Muscle layer of duodenum (tissue), 2 donors: ENCODE measurements around the gene AFF3.

Source experiments
- H3K27ac ChIP-seq: one replicate; pipeline ENCODE4 v1.7.0; 2013; ENCODE audit warnings: mild to moderate bottlenecking, low read length
- H3K27me3 ChIP-seq: one replicate; pipeline ENCODE4 v1.7.0; 2013; ENCODE audit warnings: low read depth, mild to moderate bottlenecking, control low read depth, low read length
- H3K36me3 ChIP-seq, 2 donors: one replicate each; pipeline ENCODE4 v1.7.0; 2013; ENCODE audit warnings: low read length in 2 of 2, control low read depth in 1 of 2, mild to moderate bottlenecking in 1 of 2; ENCODE audit not compliant: insufficient read depth in 2 of 2, control insufficient read depth in 1 of 2
- H3K4me1 ChIP-seq, 2 donors: one replicate each; pipeline ENCODE4 v1.7.0; 2013; ENCODE audit warnings: low read length in 2 of 2, mild to moderate bottlenecking in 2 of 2, control low read depth in 1 of 2, moderate library complexity in 1 of 2; ENCODE audit not compliant: insufficient read depth in 2 of 2, control insufficient read depth in 1 of 2
- H3K4me3 ChIP-seq, 2 donors: one replicate each; pipeline ENCODE4 v1.7.0; 2013; ENCODE audit warnings: low read length in 2 of 2, low read depth in 1 of 2, mild to moderate bottlenecking in 1 of 2
- H3K9me3 ChIP-seq, 2 donors: one replicate each; pipeline ENCODE4 v1.7.0; 2013; ENCODE audit warnings: low read length in 2 of 2, control low read depth in 1 of 2, mild to moderate bottlenecking in 1 of 2; ENCODE audit not compliant: control insufficient read depth in 1 of 2
- donor health status: healthy.

AFF3 gene

DNA sequence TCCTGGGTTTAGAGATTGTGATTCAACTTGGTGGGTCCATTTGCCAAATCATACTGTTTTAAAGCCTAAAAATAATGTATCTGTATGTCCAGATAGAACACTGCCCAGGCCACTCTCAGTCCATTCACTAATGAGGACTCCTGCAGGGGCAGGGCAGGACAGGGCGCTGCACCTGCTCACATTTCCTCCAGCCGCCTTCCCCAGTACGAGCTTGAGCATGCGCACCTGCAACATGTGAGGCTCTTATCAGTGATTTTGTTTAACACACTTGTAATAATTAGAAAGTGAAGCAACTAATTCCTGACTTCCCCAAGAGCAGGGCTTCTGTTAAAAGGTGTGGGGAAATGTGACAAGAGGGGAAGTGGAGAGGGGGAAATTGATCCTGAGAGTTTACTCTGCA is 89.7 kb downstream of the AFF3 start:
- Histone ChIP-seq H3K36me3 (no peaks in the 10 kb centered on the region), H3K9me3 (no peaks in the 10 kb centered on the region), H3K4me1 (no peaks in the 10 kb centered on the region), H3K27me3 (no peaks in the 10 kb centered on the region), H3K27ac (no peak overlapping the region), H3K4me3 (no peak overlapping the region)

GRCh38 chr2:100051253-100051652 is 91.1 kb downstream of the AFF3 start:
- Histone ChIP-seq H3K4me1 (no peaks in the 10 kb centered on the region), H3K27ac (no peak overlapping the region), H3K27me3 (no peaks in the 10 kb centered on the region), H3K4me3 (no peak overlapping the region), H3K36me3 (no peaks in the 10 kb centered on the region), H3K9me3 (no peaks in the 10 kb centered on the region)

GRCh38 chr2:100050685-100051084 is 91.7 kb downstream of the AFF3 start:
- Histone ChIP-seq H3K27ac (no peak overlapping the region), H3K9me3 (no peaks in the 10 kb centered on the region), H3K4me1 (no peaks in the 10 kb centered on the region), H3K36me3 (no peaks in the 10 kb centered on the region), H3K27me3 (no peaks in the 10 kb centered on the region), H3K4me3 (no peak overlapping the region)

- Histone ChIP-seq H3K36me3 (no peaks in the 10 kb centered on the region), H3K4me1 (no peaks in the 10 kb centered on the region), H3K27ac (no peak overlapping the region), H3K9me3 (no peaks in the 10 kb centered on the region), H3K27me3 (no peaks in the 10 kb centered on the region), H3K4me3 (no peak overlapping the region)
Observed at GRCh38 chr2:100046961-100047947, 95.1 kb downstream of the AFF3 start.

DNA sequence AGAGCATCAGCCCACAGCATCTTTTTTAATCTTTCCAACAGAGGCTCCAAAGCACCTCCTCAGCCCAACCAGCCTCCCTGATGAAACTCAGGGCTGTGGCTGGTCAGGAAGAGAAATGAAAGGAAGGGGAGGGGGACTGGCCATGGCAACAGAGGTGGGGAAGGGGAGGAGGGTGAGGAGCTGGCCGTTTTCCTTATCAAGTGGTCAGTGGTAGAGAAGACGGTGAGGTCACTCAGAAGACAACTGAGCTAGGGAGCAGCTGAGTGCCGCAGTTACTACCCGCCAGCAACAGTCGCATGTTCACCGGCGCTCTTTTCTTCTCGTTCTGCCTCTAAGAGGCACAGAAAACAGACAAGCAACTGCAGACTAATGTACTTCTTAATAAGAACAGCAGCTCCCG is 97.4 kb downstream of the AFF3 start:
- Histone ChIP-seq H3K4me3 (no peak overlapping the region), H3K9me3 (no peaks in the 10 kb centered on the region)

DNA sequence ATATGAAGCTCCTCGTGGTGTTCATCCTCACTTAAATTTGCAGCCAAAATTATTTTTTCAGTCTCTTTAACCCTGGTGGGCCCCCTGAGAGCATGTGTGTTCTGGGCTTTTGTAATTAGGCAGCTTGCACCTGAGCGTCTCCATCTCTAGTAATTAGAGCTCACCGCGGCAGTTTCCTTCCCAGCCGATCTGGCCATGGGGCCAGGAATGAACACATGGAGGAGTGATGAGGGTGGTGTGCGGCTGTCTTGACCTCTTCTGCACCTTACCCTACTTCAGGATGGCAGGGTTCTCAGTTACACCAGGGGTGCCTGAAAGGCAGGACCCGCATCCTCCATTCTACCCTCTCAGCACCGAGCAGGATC is 98.5 kb downstream of the AFF3 start:
- Histone ChIP-seq H3K4me3 (no peak overlapping the region), H3K27ac (no peak overlapping the region), H3K9me3 (no peaks in the 10 kb centered on the region), H3K27me3 (no peaks in the 10 kb centered on the region), H3K4me1 (no peaks in the 10 kb centered on the region), H3K36me3 (no peaks in the 10 kb centered on the region)

More for the DNA sequence above, 97.4 kb downstream of the AFF3 start:
- Histone ChIP-seq H3K4me1 (no peaks in the 10 kb centered on the region), H3K36me3 (no peaks in the 10 kb centered on the region), H3K27ac (no peak overlapping the region), H3K27me3 (no peaks in the 10 kb centered on the region)

- H3K36me3 ChIP-seq: no peaks in the 10 kb centered on the region
- H3K9me3 ChIP-seq: no peaks in the 10 kb centered on the region
- no peak overlapping the region for H3K4me3 ChIP-seq
- no peaks in the 10 kb centered on the region for H3K27me3 ChIP-seq
- no peak overlapping the region for H3K27ac ChIP-seq
- H3K4me1 ChIP-seq: no peaks in the 10 kb centered on the region
Observed at GRCh38 chr2:100043081-100043890, 99.1 kb downstream of the AFF3 start.

DNA sequence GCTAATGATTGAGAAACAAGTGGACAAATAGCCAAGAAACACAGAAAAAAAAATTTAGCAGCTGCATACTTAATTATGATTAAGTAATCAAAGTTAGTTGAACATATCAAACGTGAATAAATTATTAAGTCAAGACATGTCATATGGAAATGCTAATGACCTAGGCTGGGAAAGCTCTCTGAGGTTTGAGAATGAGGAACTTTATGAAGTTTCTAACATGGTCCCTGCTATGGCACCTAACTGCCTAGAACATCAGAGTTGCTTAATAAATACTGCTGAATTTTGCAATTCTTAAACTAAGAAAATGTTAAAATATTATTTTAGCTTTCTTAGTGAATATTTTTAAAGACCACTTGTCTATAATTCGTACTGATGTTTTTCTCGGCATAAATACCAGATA is 99.8 kb downstream of the AFF3 start:
- Histone ChIP-seq H3K27me3 (no peaks in the 10 kb centered on the region), H3K36me3 (no peaks in the 10 kb centered on the region), H3K4me1 (no peaks in the 10 kb centered on the region), H3K27ac (no peak overlapping the region), H3K9me3 (no peaks in the 10 kb centered on the region), H3K4me3 (no peak overlapping the region)

- Histone ChIP-seq H3K27ac (no peak overlapping the region), H3K36me3 (no peaks in the 10 kb centered on the region), H3K27me3 (no peaks in the 10 kb centered on the region)
Observed at GRCh38 chr2:100041946-100042345, 100.4 kb downstream of the AFF3 start.

GRCh38 chr2:100041385-100041784 is 101.0 kb downstream of the AFF3 start:
- H3K27ac ChIP-seq: no peak overlapping the region
- no peak overlapping the region for H3K4me3 ChIP-seq
- no peaks in the 10 kb centered on the region for H3K4me1 ChIP-seq
- H3K9me3 ChIP-seq: no peaks in the 10 kb centered on the region
- no peaks in the 10 kb centered on the region for H3K36me3 ChIP-seq
- no peaks in the 10 kb centered on the region for H3K27me3 ChIP-seq

More at GRCh38 chr2:100041946-100042345, 100.4 kb downstream of the AFF3 start:
- Histone ChIP-seq H3K4me1 (no peaks in the 10 kb centered on the region), H3K9me3 (no peaks in the 10 kb centered on the region), H3K4me3 (no peak overlapping the region)

- H3K27ac ChIP-seq: no peak overlapping the region
- H3K36me3 ChIP-seq: no peaks in the 10 kb centered on the region
- no peaks in the 10 kb centered on the region for H3K4me1 ChIP-seq
- H3K9me3 ChIP-seq: no peaks in the 10 kb centered on the region
- no peaks in the 10 kb centered on the region for H3K27me3 ChIP-seq
- no peak overlapping the region for H3K4me3 ChIP-seq
Observed at GRCh38 chr2:100040906-100041305, 101.5 kb downstream of the AFF3 start.
